Measurements from ENCODE around the gene ALG9. TPM values are rescaled to one million over a fixed set of nuclear protein-coding genes. Genes with fewer than 3 reads are reported as not detected.
A peak's percentile ranks its signal among the peaks of the same experiment; 100 is the strongest.

The ALG9 gene
- total RNA-seq, 1 donor from 2014 or later = 55.5 TPM

DNA sequence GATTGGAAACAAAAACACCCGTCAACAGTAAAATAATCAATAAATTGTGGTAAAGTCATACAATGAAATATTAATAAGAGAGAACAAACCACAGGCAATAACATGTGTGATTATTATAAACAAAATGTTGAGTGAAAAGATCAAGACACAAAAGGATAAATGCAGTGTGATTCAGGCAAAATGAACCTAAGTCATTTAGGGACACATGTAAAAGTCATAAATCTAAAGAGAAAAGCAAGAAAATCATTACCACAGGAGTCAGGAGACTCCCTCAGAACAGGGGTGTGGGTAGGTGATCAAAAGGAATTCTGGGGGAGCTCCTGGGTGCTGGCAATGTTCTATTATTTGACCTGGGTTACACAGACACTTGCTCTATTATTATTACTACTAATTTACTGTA, 57.3 kb downstream of the ALG9 start:
- peaks cover 2% of the 10 kb centered on the region for H3K36me3 Mint-ChIP-seq (ENCODE audit: low read depth)
- H3K4me3 Mint-ChIP-seq = no peak overlapping the region
- TF ChIP-seq CTCF (conservative IDR thresholded peaks at IDR 0.05) = no peak
- H3K4me1 Mint-ChIP-seq = peaks cover 3% of the 10 kb centered on the region
- no peak for DNase-seq (ENCODE audit: low read depth, low spot score)
- no peaks in the 10 kb centered on the region for H3K9me3 Mint-ChIP-seq
- H3K27ac Mint-ChIP-seq (ENCODE audit: unreplicated experiment) = no peak overlapping the region
- H3K27me3 Mint-ChIP-seq (ENCODE audit: low read depth) = no peaks in the 10 kb centered on the region

DNA sequence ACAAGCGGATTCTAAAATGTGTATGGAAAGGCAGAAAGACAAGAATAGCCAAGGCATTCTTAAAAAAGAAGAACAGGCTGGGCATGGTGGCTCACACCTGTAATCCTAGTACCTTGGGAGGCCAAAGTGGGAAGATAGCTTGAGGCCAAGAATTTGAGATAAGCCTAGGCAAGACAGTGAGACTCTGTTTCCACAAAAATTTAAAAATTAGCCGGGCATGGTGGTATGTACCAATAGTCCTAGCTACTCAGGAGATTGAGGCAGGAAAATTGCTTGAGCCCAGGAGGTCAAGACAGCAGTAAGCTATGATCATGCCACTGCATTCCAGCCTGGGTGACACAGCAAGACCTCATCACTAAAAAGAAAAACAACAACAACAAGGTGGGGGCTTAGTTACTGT, 59.2 kb downstream of the ALG9 start:
- no peak overlapping the region for H3K4me3 Mint-ChIP-seq
- no peak overlapping the region for H3K27ac Mint-ChIP-seq (ENCODE audit: unreplicated experiment)
- peaks cover 3% of the 10 kb centered on the region for H3K4me1 Mint-ChIP-seq
- peaks cover 9% of the 10 kb centered on the region for H3K36me3 Mint-ChIP-seq (ENCODE audit: low read depth)
- DNase-seq (ENCODE audit: low read depth, low spot score) = no peak
- no peaks in the 10 kb centered on the region for H3K27me3 Mint-ChIP-seq (ENCODE audit: low read depth)
- H3K9me3 Mint-ChIP-seq = no peaks in the 10 kb centered on the region
- TF ChIP-seq CTCF (conservative IDR thresholded peaks at IDR 0.05) = no peak

- no peak for TF ChIP-seq CTCF (conservative IDR thresholded peaks at IDR 0.05)
- Mint-ChIP-seq H3K4me3 (no peak overlapping the region), H3K4me1 (peaks cover 3% of the 10 kb centered on the region), H3K36me3 (ENCODE audit: low read depth) (peaks cover 9% of the 10 kb centered on the region), H3K9me3 (no peaks in the 10 kb centered on the region), H3K27me3 (ENCODE audit: low read depth) (no peaks in the 10 kb centered on the region), H3K27ac (ENCODE audit: unreplicated experiment) (no peak overlapping the region)
- no peak for DNase-seq (ENCODE audit: low read depth, low spot score)
These were observed 59.9 kb downstream of the ALG9 start for GRCh38 chr11:111811445-111811844.

GRCh38 chr11:111808834-111809233, 62.5 kb downstream of the ALG9 start:
- no peak overlapping the region for H3K4me3 Mint-ChIP-seq
- DNase-seq (ENCODE audit: low read depth, low spot score) = no peak
- peaks cover 11% of the 10 kb centered on the region for H3K36me3 Mint-ChIP-seq (ENCODE audit: low read depth)
- H3K9me3 Mint-ChIP-seq = no peaks in the 10 kb centered on the region
- H3K4me1 Mint-ChIP-seq = no peaks in the 10 kb centered on the region
- H3K27ac Mint-ChIP-seq (ENCODE audit: unreplicated experiment) = no peak overlapping the region
- H3K27me3 Mint-ChIP-seq (ENCODE audit: low read depth) = no peaks in the 10 kb centered on the region
- no peak for TF ChIP-seq CTCF (conservative IDR thresholded peaks at IDR 0.05)

DNA sequence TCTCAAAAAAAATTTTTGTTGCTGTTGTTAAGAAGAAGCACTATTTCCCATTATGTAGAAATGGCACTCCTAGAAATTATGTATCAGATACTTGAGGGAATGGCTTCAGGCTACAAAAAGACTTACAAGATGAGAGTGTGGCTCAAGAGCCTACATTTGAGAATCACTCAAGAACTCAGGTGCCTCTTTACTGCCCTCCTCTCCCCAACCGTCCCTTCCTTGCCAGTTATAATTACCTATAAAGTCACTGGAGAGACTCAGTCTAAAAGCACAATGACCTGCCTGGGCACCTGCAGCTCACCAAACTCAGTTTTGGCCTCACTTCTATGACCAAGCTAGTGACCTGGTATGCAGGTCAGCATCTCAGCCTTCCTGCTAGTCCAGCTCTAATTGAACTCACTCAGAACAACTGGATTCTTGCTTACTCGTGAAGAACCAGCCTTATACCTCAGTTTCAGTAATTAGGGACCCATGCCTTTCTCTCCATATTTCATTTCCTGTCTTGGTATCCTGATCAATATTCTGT, 63.3 kb downstream of the ALG9 start:
- H3K36me3 Mint-ChIP-seq (ENCODE audit: low read depth) = peaks cover 11% of the 10 kb centered on the region
- H3K4me3 Mint-ChIP-seq = no peak overlapping the region
- no peak for DNase-seq (ENCODE audit: low read depth, low spot score)
- H3K9me3 Mint-ChIP-seq = no peaks in the 10 kb centered on the region
- TF ChIP-seq CTCF (conservative IDR thresholded peaks at IDR 0.05) = no peak
- no peak overlapping the region for H3K27ac Mint-ChIP-seq (ENCODE audit: unreplicated experiment)
- no peaks in the 10 kb centered on the region for H3K27me3 Mint-ChIP-seq (ENCODE audit: low read depth)
- no peaks in the 10 kb centered on the region for H3K4me1 Mint-ChIP-seq

DNA sequence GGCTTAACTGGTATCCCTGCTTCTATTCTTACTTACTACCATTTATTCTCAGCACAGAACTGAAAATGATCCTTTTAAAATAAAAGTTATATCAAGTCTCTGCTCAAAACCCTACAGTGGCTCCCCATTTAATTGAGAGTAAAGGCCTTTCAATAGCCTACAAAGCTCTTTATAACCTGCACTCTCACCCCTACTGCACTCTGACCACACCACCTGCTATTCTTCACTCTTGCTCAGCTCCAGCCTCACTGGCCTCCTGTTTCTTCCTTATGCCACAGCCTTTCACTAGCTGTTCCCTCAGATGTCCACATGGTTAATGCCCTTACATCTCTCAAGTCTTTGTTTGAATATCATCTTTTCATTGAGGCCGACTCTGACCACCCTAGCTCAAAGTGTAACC, 64.3 kb downstream of the ALG9 start:
- peak overlapping the region; percentile 3 for H3K27ac Mint-ChIP-seq (ENCODE audit: unreplicated experiment)
- H3K4me3 Mint-ChIP-seq = no peak overlapping the region

More for the DNA sequence above, 64.3 kb downstream of the ALG9 start:
- H3K36me3 Mint-ChIP-seq (ENCODE audit: low read depth) = peaks cover 11% of the 10 kb centered on the region
- no peaks in the 10 kb centered on the region for H3K27me3 Mint-ChIP-seq (ENCODE audit: low read depth)
- no peak for TF ChIP-seq CTCF (conservative IDR thresholded peaks at IDR 0.05)
- no peak for DNase-seq (ENCODE audit: low read depth, low spot score)
- no peaks in the 10 kb centered on the region for H3K9me3 Mint-ChIP-seq
- no peaks in the 10 kb centered on the region for H3K4me1 Mint-ChIP-seq

Measured in neural crest cell (in vitro differentiated cells).